AG09319 (cell line): ENCODE measurements around the gene MAGEC3.

Source experiments
- DNase-seq: peaks from one replicate; pipeline ENCODE4 v3.0.0-alpha.2; 2010; ENCODE audit warnings: low read depth; ENCODE audit errors: extremely low read depth
- TF ChIP-seq, protein P1 (sequence below): IDR thresholded peaks from 2 replicates; pipeline ENCODE4 v1.5.1; 2011; ENCODE audit warnings: low read depth, mild to moderate bottlenecking, inconsistent platforms, low read length, moderate library complexity

Gene MAGEC3

DNA sequence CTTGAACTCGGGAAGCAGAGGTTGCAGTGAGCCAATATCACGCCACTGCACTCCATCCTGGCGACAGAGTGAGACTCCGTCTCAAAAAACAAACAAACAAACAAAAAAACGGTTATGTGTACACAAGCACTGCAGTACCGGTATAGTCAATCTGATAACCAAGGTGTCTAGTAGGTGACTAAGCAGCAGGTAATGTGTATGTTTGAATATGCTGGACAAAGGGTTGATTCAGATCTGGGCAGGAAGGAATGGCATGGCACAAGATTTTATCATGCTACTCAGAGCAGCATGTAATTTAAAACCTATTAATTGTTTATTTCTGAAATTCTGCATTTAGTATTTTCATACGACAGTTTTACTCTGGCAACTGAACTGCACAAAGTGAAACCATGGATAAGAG is 107.3 kb downstream of the MAGEC3 start:
- no peak for DNase-seq
- TF ChIP-seq, protein P1, sequence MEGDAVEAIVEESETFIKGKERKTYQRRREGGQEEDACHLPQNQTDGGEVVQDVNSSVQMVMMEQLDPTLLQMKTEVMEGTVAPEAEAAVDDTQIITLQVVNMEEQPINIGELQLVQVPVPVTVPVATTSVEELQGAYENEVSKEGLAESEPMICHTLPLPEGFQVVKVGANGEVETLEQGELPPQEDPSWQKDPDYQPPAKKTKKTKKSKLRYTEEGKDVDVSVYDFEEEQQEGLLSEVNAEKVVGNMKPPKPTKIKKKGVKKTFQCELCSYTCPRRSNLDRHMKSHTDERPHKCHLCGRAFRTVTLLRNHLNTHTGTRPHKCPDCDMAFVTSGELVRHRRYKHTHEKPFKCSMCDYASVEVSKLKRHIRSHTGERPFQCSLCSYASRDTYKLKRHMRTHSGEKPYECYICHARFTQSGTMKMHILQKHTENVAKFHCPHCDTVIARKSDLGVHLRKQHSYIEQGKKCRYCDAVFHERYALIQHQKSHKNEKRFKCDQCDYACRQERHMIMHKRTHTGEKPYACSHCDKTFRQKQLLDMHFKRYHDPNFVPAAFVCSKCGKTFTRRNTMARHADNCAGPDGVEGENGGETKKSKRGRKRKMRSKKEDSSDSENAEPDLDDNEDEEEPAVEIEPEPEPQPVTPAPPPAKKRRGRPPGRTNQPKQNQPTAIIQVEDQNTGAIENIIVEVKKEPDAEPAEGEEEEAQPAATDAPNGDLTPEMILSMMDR: no peak

DNA sequence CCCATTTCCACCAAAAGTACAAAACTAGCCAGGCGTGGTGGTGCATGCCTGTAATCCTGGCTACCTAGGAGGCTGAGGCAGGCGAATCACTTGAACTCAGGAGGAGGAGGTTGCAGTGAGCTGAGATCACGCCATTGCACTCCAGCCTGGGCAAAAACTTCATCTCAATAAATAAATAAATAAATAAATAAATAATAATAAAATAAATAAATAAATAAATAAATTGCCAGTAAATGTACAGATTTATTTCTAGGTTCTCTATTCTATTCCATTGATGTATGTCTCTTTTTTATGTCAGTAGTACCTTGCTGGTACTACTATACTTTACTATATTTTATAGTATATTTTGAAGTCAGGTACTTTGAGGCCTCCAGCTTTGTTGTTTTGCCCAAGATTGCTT is 109.2 kb downstream of the MAGEC3 start:
- TF ChIP-seq, protein P1: no peak
- DNase-seq: no peak
